Measurements from ENCODE around the gene KANK4. TPM values are rescaled to one million over a fixed set of nuclear protein-coding genes. Genes with fewer than 3 reads are reported as not detected.

KANK4 gene
- total RNA-seq, 2 experiments from 2014 or later, result not detected

Small RNA genes lying within 50 kb of the gene (small RNA-seq; reads per million reads assigned to genes)
- not detected for gene RNU6-371P

Other genes with a start within 250 kb of the KANK4 start
- gene L1TD1, start 124.6 kb downstream of the KANK4 start, total RNA-seq (2014; rRNA removed; shearing (Covaris generic)), result not detected in 2 replicates
- gene L1TD1, start 124.6 kb downstream of the KANK4 start, total RNA-seq (2022), result not detected in 2 replicates
- 69.6 and 82.7 TPM in 2 replicates for gene USP1, start 117.6 kb upstream of the KANK4 start, total RNA-seq (2014; rRNA removed; shearing (Covaris generic))
- 96.6 and 100 TPM in 2 replicates for gene USP1, start 117.6 kb upstream of the KANK4 start, total RNA-seq (2022)